Measurements from ENCODE around the gene GFOD1. TPM values are rescaled to one million over a fixed set of nuclear protein-coding genes. Genes with fewer than 3 reads are reported as not detected.

GFOD1 gene
- total and polyA plus RNA-seq, 9 donors = 1.4 to 9.2 (median 3.7) TPM

- Histone ChIP-seq H3K9me3 (no peaks in the 10 kb centered on the region), H3K4me3 (no peak overlapping the region), H3K4me1 (ENCODE audit: insufficient read depth) (no peaks in the 10 kb centered on the region), H3K36me3 (no peaks in the 10 kb centered on the region), H3K27me3 (no peaks in the 10 kb centered on the region), H3K27ac (no peak overlapping the region)
- intact Hi-C loops (cut with DNase I) = no loop called here
- DNase-seq = no peak
- no peak for TF ChIP-seq EP300 (IDR thresholded peaks at IDR 0.05)
- TF ChIP-seq POLR2A (IDR thresholded peaks at IDR 0.05) = no peak
- TF ChIP-seq CTCF (IDR thresholded peaks at IDR 0.05) = no peak
Measured at GRCh38 chr6:13404892-13405254, 82.5 kb downstream of the GFOD1 start.

- no peak overlapping the region for H3K4me3 ChIP-seq
- TF ChIP-seq EP300 (IDR thresholded peaks at IDR 0.05) = no peak
- no peak for TF ChIP-seq CTCF (IDR thresholded peaks at IDR 0.05)
- TF ChIP-seq POLR2A (IDR thresholded peaks at IDR 0.05) = no peak
Measured at GRCh38 chr6:13404228-13404891, 83.0 kb downstream of the GFOD1 start.

GRCh38 chr6:13402711-13403110 lies 84.7 kb downstream of the GFOD1 start:
- Histone ChIP-seq H3K36me3 (no peaks in the 10 kb centered on the region), H3K9me3 (no peaks in the 10 kb centered on the region), H3K27ac (no peak overlapping the region), H3K4me3 (no peak overlapping the region), H3K4me1 (ENCODE audit: insufficient read depth) (no peaks in the 10 kb centered on the region), H3K27me3 (no peaks in the 10 kb centered on the region)
- intact Hi-C loops (cut with DNase I) = no loop called here
- WGBS, 3 donors = 91 to 95% (median 94%) methylated on average over 3 of the region's 3 CpGs
- no peak for TF ChIP-seq EP300 (IDR thresholded peaks at IDR 0.05)
- no peak for TF ChIP-seq CTCF (IDR thresholded peaks at IDR 0.05)
- TF ChIP-seq POLR2A (IDR thresholded peaks at IDR 0.05) = no peak
- no peak for DNase-seq

More at GRCh38 chr6:13404228-13404891, 83.0 kb downstream of the GFOD1 start:
- no peak for DNase-seq
- no peaks in the 10 kb centered on the region for H3K9me3 ChIP-seq
- no peaks in the 10 kb centered on the region for H3K27me3 ChIP-seq
- 49 to 54% (median 51%) methylated on average over 5 of the region's 5 CpGs for WGBS, 3 donors
- no peaks in the 10 kb centered on the region for H3K4me1 ChIP-seq (ENCODE audit: insufficient read depth)
- H3K36me3 ChIP-seq = no peaks in the 10 kb centered on the region
- intact Hi-C loops (cut with DNase I) = no loop called here
- H3K27ac ChIP-seq = no peak overlapping the region

- H3K4me3 ChIP-seq = no peak overlapping the region
- intact Hi-C loops (cut with DNase I) = no loop called here
- no peaks in the 10 kb centered on the region for H3K9me3 ChIP-seq
- H3K36me3 ChIP-seq = no peaks in the 10 kb centered on the region
- no peaks in the 10 kb centered on the region for H3K27me3 ChIP-seq
- H3K4me1 ChIP-seq (ENCODE audit: insufficient read depth) = no peaks in the 10 kb centered on the region
- no peak for TF ChIP-seq EP300 (IDR thresholded peaks at IDR 0.05)
- no peak for DNase-seq
- WGBS, 3 donors = 89 to 95% (median 91%) methylated on average over 3 of the region's 3 CpGs
- no peak overlapping the region for H3K27ac ChIP-seq
Measured at GRCh38 chr6:13400772-13401171, 86.6 kb downstream of the GFOD1 start.

GRCh38 chr6:13398421-13398994 lies 88.9 kb downstream of the GFOD1 start:
- Histone ChIP-seq H3K36me3 (no peaks in the 10 kb centered on the region), H3K9me3 (no peaks in the 10 kb centered on the region), H3K27ac (no peak overlapping the region), H3K4me1 (ENCODE audit: insufficient read depth) (peaks cover 3% of the 10 kb centered on the region), H3K4me3 (no peak overlapping the region), H3K27me3 (no peaks in the 10 kb centered on the region)
- no peak for DNase-seq
- no peak for TF ChIP-seq POLR2A (IDR thresholded peaks at IDR 0.05)
- no peak for TF ChIP-seq EP300 (IDR thresholded peaks at IDR 0.05)
- no peak for TF ChIP-seq CTCF (IDR thresholded peaks at IDR 0.05)
- intact Hi-C loops (cut with DNase I) = no loop called here
- WGBS, 3 donors = 60 to 79% (median 76%) methylated on average over 9 of the region's 9 CpGs

Data from ovary (tissue), 9 donors.